ENCODE results near the gene ARMC9.
"Not testable (repeated sequence)": the region's sequence is repeated elsewhere in the genome, so short reads cannot be mapped to it uniquely, and the experiment has no call there.

ARMC9 gene

DNA sequence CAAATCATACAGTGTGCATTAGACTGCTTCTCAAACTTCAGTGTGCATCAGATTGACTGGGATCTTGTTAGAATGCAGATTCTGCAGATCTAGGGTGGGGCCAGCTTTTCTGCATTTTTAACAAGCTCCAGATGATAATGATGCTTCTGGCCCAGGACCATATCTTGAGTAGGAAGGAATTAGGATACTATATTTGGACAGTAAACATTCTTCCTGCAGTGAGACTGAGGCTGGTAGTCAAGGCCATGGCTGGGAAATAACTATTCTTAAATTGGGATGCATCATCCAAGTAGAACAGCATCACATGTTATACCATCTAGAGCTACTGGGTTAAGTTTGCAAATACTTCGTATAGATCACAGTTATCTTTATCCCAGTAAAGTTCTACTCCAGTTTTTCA is 28.4 kb upstream of the ARMC9 start:
- Histone ChIP-seq H3K27me3 (ENCODE audit: control insufficient read depth, insufficient read depth, low read length) (no peaks in the 10 kb centered on the region), H3K9me3 (ENCODE audit: control insufficient read depth, low read length) (no peaks in the 10 kb centered on the region), H3K36me3 (ENCODE audit: control insufficient read depth, insufficient read depth, low read length) (peaks cover 8% of the 10 kb centered on the region), H3K9ac (ENCODE audit: low read length) (no peak overlapping the region), H3K4me1 (ENCODE audit: control insufficient read depth, insufficient read depth, low read length) (no peaks in the 10 kb centered on the region), H3K4me3 (ENCODE audit: low read length) (no peak overlapping the region)

DNA sequence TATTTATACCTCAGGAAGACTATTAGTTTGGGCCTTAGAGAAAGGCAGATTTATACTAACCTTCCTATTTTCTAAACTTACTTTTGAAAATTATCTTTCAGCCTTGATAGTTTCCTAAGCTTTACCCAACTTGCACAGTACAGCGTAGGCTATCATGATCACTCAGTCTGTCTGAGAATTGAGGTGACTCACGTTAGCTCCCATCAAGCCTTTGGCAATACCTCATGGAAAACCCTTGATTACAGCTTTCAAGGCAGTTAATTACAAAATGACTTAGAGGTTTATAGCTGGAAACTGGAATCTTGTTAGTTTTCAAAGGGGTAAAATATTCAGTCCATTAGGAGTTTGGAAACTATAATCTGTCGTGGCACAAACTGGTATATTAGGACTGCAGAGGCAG is 26.4 kb upstream of the ARMC9 start:
- H3K9ac ChIP-seq (ENCODE audit: low read length), result no peak overlapping the region
- no peak overlapping the region for H3K4me3 ChIP-seq (ENCODE audit: low read length)
- H3K4me1 ChIP-seq (ENCODE audit: control insufficient read depth, insufficient read depth, low read length), result no peaks in the 10 kb centered on the region
- no peaks in the 10 kb centered on the region for H3K27me3 ChIP-seq (ENCODE audit: control insufficient read depth, insufficient read depth, low read length)
- H3K9me3 ChIP-seq (ENCODE audit: control insufficient read depth, low read length), result no peaks in the 10 kb centered on the region
- peaks cover 3% of the 10 kb centered on the region for H3K36me3 ChIP-seq (ENCODE audit: control insufficient read depth, insufficient read depth, low read length)

DNA sequence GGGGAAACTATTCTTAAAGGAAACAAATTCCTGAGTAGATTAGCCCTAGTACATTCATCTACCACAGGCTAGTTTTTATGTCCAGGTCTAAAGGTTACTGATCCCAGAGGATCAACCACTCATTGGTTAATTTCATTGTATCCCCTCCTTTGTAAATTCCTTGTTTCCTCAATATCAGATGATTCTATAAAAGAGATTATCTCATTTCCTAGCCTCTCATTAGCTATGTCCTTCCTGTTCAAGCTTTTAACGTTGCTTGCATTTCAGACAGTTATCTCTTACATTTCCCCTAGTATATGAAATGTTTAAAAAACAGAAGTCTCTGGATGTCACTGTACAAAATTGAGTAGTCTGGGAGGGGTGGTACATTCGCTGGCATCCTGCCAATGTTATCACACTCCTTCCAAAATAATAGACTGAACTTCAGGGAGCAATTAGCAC is 24.2 kb upstream of the ARMC9 start:
- no peak overlapping the region for H3K4me3 ChIP-seq (ENCODE audit: low read length)
- no peaks in the 10 kb centered on the region for H3K9me3 ChIP-seq (ENCODE audit: control insufficient read depth, low read length)
- no peaks in the 10 kb centered on the region for H3K27me3 ChIP-seq (ENCODE audit: control insufficient read depth, insufficient read depth, low read length)
- H3K9ac ChIP-seq (ENCODE audit: low read length), result no peak overlapping the region
- no peaks in the 10 kb centered on the region for H3K36me3 ChIP-seq (ENCODE audit: control insufficient read depth, insufficient read depth, low read length)
- no peaks in the 10 kb centered on the region for H3K4me1 ChIP-seq (ENCODE audit: control insufficient read depth, insufficient read depth, low read length)

DNA sequence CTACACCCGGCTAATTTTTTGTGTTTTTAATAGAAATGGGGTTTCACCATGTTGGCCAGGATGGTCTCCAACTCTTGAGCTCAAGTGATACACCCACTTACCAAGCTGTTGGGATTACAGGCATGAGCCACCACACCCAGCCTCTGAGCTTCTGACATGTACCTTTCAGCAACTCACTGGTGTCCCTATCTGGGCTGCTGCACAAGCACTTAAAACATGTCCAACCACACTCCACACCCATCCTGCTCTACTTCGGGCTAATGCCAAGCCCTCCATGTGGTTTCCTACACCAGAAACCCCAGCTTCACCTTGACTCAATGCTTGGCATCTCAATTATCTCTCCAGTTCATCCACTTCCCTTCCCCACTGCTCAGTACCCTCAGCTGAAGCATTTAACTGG is 22.4 kb upstream of the ARMC9 start:
- Histone ChIP-seq H3K4me1 (ENCODE audit: control insufficient read depth, insufficient read depth, low read length) (no peaks in the 10 kb centered on the region), H3K4me3 (ENCODE audit: low read length) (no peak overlapping the region), H3K36me3 (ENCODE audit: control insufficient read depth, insufficient read depth, low read length) (no peaks in the 10 kb centered on the region), H3K27me3 (ENCODE audit: control insufficient read depth, insufficient read depth, low read length) (no peaks in the 10 kb centered on the region), H3K9ac (ENCODE audit: low read length) (no peak overlapping the region), H3K9me3 (ENCODE audit: control insufficient read depth, low read length) (no peaks in the 10 kb centered on the region)

DNA sequence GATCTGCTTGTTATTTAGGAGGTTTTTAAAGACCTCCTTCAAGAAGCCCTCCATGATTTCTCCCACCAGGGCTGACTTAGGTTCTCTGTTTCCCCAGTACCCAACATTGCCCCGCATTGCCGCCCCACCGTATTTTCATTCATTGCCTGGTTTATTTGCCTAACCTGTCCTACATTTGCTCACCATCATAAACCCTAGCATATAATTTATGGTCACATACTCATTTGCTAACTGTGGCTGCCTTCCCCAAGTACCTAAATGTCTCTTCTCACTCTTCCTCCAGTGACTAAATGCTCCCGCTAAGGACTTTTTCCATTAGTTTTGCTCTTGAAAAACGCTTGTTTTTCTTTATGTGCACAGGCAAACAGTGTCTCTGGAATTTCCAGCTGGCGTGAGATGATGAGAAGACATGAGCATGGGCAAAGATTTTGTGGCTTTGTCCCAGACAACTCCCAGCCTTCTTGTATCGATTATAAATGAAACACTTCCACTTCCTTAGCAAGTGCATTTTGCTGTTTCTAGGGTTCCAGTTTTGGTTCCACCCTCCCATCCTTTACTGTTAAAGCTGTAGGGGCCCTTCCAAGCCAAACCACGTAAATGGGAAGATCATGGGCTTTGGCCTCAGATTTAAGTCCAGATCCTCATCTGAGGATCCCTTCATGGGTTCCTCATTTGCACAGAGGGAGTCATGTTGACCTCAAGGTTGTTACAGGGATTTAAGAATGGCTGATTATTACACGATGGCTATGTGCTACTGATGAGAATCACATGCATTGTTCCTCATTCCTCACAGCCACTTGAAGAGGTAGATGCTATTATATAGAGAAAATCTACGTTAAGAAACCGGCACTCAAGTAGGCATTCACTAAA is 21.0 kb upstream of the ARMC9 start:
- no peaks in the 10 kb centered on the region for H3K36me3 ChIP-seq (ENCODE audit: control insufficient read depth, insufficient read depth, low read length)
- no peak overlapping the region for H3K4me3 ChIP-seq (ENCODE audit: low read length)

DNA sequence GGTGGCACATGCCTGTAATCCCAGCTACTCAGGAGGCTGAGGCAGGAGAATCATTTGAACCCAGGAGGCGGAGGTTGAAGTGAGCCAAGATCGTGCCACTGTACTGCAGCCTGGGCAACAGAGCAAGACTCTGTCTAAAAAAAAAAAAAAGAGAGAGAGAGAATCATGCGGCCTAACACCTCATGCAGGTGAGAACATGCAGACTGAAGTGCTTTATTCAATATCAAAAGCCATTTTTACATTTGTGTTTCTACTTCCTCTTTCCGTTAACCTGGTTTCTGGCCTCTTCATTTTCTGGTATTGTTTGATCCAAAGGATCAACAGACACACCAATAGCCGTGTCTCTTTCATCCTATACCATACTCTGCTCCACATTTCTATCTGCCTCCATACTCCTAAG is 19.6 kb upstream of the ARMC9 start:
- H3K4me1 ChIP-seq (ENCODE audit: control insufficient read depth, insufficient read depth, low read length); H3K27me3 ChIP-seq (ENCODE audit: control insufficient read depth, insufficient read depth, low read length); H3K4me3 ChIP-seq (ENCODE audit: low read length); H3K36me3 ChIP-seq (ENCODE audit: control insufficient read depth, insufficient read depth, low read length); H3K9ac ChIP-seq (ENCODE audit: low read length); H3K9me3 ChIP-seq (ENCODE audit: control insufficient read depth, low read length): not testable (repeated sequence)

More for the DNA sequence above, 21.0 kb upstream of the ARMC9 start:
- Histone ChIP-seq H3K9me3 (ENCODE audit: control insufficient read depth, low read length) (no peaks in the 10 kb centered on the region), H3K27me3 (ENCODE audit: control insufficient read depth, insufficient read depth, low read length) (no peaks in the 10 kb centered on the region), H3K4me1 (ENCODE audit: control insufficient read depth, insufficient read depth, low read length) (no peaks in the 10 kb centered on the region), H3K9ac (ENCODE audit: low read length) (no peak overlapping the region)

DNA sequence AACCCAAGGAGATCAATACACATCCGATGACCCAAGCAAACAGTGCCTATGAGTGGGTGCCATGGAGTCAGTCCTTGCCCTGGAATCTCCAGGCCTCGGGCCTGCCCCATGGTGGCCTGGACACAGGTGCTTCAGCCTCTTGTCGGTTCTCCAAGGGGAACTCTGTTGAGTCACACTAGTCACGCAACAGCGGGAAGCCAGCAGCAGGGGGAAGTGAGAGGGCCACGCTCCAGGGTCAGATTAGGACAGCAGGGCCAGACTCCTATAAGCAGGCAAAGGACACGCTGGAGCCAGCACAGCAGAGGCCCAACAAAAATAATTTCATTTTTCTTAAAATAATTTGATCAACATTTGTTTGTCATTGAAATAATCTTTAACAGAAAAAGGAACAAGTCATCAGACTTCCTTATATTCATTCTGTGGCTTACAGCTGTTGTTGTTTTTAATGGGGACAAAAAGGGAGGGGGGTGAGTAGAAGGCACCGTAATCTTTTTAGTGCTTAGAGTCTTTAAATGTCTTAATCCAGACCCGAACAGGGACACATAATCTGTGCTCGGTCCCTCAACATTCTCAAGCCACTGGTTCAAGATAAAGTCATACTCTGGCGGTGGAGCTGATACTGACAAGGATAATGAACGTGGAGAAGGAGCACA is 16.4 kb upstream of the ARMC9 start:
- Histone ChIP-seq H3K9ac (ENCODE audit: low read length) (no peak overlapping the region), H3K27me3 (ENCODE audit: control insufficient read depth, insufficient read depth, low read length) (no peaks in the 10 kb centered on the region), H3K4me1 (ENCODE audit: control insufficient read depth, insufficient read depth, low read length) (peaks cover 8% of the 10 kb centered on the region), H3K4me3 (ENCODE audit: low read length) (no peak overlapping the region), H3K36me3 (ENCODE audit: control insufficient read depth, insufficient read depth, low read length) (no peaks in the 10 kb centered on the region), H3K9me3 (ENCODE audit: control insufficient read depth, low read length) (no peaks in the 10 kb centered on the region)

DNA sequence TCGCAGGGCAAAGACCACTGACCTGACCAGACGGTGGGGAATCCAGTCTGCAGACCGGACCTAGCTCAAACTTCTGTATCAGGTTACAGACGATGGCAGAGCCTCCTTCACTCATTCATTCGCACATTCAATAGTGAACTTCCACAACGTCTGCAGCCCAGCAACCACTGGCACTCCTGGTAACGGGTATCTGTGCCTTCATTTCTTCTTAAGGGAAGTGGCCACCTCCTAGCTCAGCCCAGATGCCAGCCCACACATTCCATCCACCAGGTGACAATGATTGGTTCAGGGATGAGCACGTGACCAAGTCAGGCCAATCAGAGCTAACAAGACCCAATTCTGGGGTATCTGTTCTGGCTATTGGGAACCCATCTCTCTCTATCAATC is 15.9 kb upstream of the ARMC9 start:
- Histone ChIP-seq H3K27me3 (ENCODE audit: control insufficient read depth, insufficient read depth, low read length) (no peaks in the 10 kb centered on the region), H3K9me3 (ENCODE audit: control insufficient read depth, low read length) (no peaks in the 10 kb centered on the region), H3K4me3 (ENCODE audit: low read length) (no peak overlapping the region), H3K36me3 (ENCODE audit: control insufficient read depth, insufficient read depth, low read length) (no peaks in the 10 kb centered on the region), H3K4me1 (ENCODE audit: control insufficient read depth, insufficient read depth, low read length) (peaks cover 8% of the 10 kb centered on the region), H3K9ac (ENCODE audit: low read length) (no peak overlapping the region)

DNA sequence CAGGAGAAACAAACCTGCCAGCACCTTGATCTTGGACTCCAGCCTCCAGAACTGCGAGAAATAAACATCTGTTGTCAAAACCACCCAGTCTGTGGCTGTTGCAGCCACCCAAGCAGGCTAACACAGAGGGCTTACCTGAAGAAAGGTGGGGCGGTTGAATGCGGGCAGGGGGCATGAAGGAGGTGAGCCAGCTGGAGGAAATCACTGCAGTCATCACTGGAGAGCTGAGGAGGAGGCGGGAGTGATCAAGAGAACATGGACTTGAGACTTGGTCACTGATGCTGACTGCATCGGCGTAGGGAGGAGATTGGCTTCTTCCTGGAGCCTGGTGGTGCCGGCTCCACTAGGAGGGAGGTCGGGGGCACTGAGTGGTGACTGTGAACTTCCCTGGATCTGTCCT is 14.6 kb upstream of the ARMC9 start:
- Histone ChIP-seq H3K27me3 (ENCODE audit: control insufficient read depth, insufficient read depth, low read length) (no peaks in the 10 kb centered on the region), H3K4me3 (ENCODE audit: low read length) (no peak overlapping the region), H3K36me3 (ENCODE audit: control insufficient read depth, insufficient read depth, low read length) (no peaks in the 10 kb centered on the region), H3K9me3 (ENCODE audit: control insufficient read depth, low read length) (no peaks in the 10 kb centered on the region), H3K9ac (ENCODE audit: low read length) (no peak overlapping the region), H3K4me1 (ENCODE audit: control insufficient read depth, insufficient read depth, low read length) (peaks cover 8% of the 10 kb centered on the region)

DNA sequence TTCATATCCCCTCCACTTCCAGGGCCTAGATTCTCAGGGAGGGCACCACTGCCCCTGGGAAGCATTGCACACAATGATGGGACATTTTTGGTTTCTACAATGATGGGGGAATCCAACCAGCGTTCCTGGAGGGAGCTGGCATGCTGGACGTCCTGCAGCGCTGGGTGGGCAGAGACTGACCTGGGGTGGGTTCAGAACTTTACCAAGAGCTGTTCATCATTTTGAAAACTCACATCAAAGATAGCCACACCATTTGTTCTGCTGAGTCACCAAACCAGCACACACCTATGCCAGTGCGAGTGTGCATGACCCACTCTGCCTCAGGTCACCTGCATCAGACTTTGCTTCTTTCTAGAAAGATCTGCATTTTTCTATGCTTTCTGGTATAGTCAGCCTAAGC is 14.1 kb upstream of the ARMC9 start:
- Histone ChIP-seq H3K36me3 (ENCODE audit: control insufficient read depth, insufficient read depth, low read length) (no peaks in the 10 kb centered on the region), H3K27me3 (ENCODE audit: control insufficient read depth, insufficient read depth, low read length) (no peaks in the 10 kb centered on the region), H3K9me3 (ENCODE audit: control insufficient read depth, low read length) (no peaks in the 10 kb centered on the region), H3K4me1 (ENCODE audit: control insufficient read depth, insufficient read depth, low read length) (peaks cover 8% of the 10 kb centered on the region), H3K9ac (ENCODE audit: low read length) (no peak overlapping the region), H3K4me3 (ENCODE audit: low read length) (no peak overlapping the region)

DNA sequence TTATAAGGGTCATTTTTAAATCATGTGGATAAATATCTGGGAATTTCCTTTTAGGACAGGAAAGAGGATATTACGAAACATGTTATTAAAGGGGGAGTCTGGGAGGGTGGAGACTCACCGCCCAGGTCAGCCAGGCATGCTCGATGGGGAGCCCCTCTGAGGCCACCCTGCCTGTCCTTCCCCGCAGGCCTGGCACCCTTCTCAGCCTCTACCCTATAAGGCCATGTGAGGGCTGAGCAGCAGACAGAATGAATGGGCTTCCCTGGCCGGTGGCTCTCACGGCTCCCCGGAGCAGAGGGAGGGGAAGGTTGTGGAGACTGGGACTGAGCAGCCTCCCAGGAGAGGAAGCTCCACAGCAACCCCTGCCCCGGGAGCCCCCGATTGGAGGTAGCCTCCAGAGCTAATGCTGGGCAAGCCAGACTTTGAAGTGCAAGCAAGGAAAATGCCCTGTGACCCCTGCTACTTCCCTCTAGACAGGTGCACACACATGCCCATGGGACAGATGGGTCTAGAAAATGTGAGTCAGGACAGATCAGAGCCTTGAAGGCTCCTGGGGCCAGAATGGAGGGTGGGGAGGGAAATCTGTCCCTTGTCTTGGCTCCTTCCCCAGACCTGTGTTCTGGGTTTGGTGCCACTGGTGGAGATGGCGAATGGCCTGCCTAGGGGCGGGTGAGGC is 13.2 kb upstream of the ARMC9 start:
- Histone ChIP-seq H3K4me1 (ENCODE audit: control insufficient read depth, insufficient read depth, low read length) (peaks cover 8% of the 10 kb centered on the region), H3K36me3 (ENCODE audit: control insufficient read depth, insufficient read depth, low read length) (no peaks in the 10 kb centered on the region)

DNA sequence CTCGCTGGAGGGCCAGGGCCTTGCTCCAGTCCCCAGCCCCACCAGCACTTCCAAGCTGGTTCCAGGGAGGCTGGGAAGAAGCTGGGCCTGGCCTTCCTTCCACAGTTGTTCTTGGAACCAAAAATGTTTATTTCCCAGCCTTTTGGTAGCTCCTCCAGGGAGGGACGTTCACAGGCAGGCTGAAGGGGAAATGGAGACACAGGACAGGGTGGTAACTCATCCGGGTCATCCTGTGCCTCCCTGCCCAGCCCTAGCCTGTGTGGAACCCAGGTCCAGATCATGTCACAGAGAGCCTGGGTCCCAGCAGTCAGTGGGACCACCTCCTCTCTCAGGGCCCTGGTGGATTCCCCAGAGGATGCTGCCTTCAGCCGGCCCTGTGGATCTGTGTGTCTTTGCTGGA is 12.5 kb upstream of the ARMC9 start:
- Histone ChIP-seq H3K27me3 (ENCODE audit: control insufficient read depth, insufficient read depth, low read length) (peaks cover 8% of the 10 kb centered on the region), H3K36me3 (ENCODE audit: control insufficient read depth, insufficient read depth, low read length) (no peaks in the 10 kb centered on the region), H3K9ac (ENCODE audit: low read length) (no peak overlapping the region), H3K9me3 (ENCODE audit: control insufficient read depth, low read length) (no peaks in the 10 kb centered on the region), H3K4me1 (ENCODE audit: control insufficient read depth, insufficient read depth, low read length) (peaks cover 13% of the 10 kb centered on the region), H3K4me3 (ENCODE audit: low read length) (no peak overlapping the region)

More for the DNA sequence above, 13.2 kb upstream of the ARMC9 start:
- Histone ChIP-seq H3K27me3 (ENCODE audit: control insufficient read depth, insufficient read depth, low read length) (peaks cover 1% of the 10 kb centered on the region), H3K4me3 (ENCODE audit: low read length) (no peak overlapping the region), H3K9ac (ENCODE audit: low read length) (no peak overlapping the region), H3K9me3 (ENCODE audit: control insufficient read depth, low read length) (no peaks in the 10 kb centered on the region)
